Cardiac septum (tissue), 1 donor: ENCODE results near the gene BRD2. TPM values are rescaled to one million over a fixed set of nuclear protein-coding genes. Genes with fewer than 3 reads are reported as not detected.

Experiments used
- DNase-seq: peaks from one replicate; pipeline ENCODE4 v3.0.0-alpha.2; 2020; ENCODE audit warnings: low spot score
- intact Hi-C: fragments of 100-400 bp; cut with DNase I; formaldehyde crosslinking; loops from one replicate; pipeline ENCODE4 v1.14.0; 2022
- total RNA-seq: library from RNA; stranded (reverse); fragmentation: NEBNext Ultra II Directional; extraction: Animal tissue kit (Norgen Biotek cat#: 25700); gene quantifications from one replicate; pipeline ENCODE4 v1.2.1, GENCODE V29; 2021
- donor health status: DM: no; HTN: no; CAD: no.

Gene BRD2
- total RNA-seq, 1 donor from 2014 or later: 88.7 TPM

DNA sequence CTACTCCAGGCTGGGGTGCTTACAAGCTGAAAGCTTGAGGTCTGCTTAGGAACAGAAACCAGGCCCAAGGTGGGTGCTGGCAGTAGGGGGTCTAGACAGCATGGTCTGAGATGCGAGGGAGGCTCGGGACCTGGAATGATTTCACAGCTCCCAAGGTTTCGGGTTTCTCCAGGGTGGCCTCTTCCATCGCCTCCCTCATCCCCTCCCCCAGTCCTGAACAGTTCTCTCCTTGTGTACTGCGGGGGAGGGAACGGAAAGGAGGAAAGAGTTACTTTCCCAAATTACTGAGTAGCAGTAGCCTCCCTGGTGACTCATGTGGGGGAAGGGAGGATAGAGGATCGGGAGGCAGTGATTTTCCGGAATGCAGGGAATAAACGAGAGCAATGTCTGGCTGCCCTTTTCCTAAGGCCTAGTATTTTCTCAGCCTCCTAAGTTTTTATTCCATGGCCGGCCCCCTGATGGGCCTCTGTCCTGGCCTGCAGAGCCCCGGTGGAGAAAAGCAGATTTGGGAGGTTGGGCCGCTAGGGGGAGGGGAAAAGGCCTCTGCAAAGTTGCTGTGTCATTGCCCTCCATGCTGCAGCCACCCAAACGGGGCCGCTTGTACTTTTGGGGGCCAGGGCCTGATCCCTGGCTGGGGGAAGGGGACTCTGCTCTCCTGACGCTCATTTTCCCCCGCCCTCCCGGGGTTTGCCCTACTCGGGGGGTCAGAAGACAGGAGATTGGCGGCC, 1.5 kb downstream of the BRD2 start:
- intact Hi-C loops: loop anchor here (2.0 to 5.0 kb wide), 3 partner anchors 83 to 231 kb away; partner anchors contain the start of genes RXRB, SLC39A7 and TAP1
- peak; percentile 91 for DNase-seq

DNA sequence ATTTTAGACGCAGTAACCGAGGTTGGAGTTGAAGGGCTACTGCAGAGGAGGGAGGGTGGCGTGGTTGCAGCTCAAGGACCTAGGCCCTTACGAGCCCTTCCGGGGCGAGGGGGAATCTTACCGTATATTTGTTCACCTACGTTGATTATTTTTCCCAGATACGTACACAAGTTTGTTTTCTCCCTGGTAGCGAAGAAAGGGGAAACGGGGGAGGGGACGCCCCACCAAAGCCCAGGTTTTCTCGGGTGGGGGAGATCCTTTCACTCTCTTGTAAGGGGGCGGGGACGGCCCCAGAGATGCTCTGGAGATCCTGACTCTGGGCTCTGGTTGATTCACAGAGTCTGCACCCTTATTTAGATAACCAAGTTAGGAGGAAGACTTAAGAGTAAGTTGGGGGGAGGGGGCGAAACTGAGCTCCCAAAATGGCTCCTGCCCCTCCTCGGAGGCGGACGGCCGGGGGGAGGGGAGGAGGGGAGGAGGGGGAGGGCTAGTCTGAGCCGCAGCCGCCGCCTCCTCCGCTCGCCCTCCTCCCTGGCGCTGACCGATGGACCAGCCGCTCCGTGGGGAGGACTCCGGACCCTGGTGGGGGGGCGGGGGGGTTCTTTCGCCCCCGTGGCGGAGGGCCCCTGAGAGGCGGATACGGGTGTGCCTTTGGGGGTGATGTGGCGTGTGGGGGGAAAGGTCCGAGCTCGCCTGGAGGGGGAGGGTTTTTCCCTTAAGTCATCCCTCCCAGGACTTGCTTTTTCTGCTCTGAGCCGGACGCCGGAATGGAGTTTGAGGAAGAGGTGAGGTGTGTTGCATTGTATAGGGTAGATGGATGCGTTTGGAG, 2.2 kb downstream of the BRD2 start:
- DNase-seq: peak; percentile 94
- intact Hi-C loops: loop anchor here (2.0 kb wide), 1 partner anchor 230 kb away; the partner anchor contains the start of genes RXRB and SLC39A7

DNA sequence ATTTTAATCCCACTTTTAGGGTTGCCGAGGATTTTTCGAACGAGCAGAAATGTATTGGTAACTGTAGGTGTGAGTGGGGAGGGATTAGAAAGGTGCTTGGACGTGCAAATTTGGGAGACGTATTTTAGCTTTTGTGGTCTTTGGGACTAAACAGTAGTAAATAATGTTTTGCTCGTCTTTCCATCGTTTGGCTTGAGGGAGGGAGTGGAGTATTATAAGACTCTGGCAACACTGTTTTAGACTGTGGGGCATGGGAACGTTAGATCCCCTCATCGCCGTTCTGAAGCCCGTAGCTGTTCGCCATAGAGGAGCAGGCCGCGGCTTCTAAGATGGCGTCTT, 2.8 kb downstream of the BRD2 start:
- intact Hi-C loops: loop anchor here (2.0 kb wide), 1 partner anchor 230 kb away; the partner anchor contains the start of genes RXRB and SLC39A7

DNA sequence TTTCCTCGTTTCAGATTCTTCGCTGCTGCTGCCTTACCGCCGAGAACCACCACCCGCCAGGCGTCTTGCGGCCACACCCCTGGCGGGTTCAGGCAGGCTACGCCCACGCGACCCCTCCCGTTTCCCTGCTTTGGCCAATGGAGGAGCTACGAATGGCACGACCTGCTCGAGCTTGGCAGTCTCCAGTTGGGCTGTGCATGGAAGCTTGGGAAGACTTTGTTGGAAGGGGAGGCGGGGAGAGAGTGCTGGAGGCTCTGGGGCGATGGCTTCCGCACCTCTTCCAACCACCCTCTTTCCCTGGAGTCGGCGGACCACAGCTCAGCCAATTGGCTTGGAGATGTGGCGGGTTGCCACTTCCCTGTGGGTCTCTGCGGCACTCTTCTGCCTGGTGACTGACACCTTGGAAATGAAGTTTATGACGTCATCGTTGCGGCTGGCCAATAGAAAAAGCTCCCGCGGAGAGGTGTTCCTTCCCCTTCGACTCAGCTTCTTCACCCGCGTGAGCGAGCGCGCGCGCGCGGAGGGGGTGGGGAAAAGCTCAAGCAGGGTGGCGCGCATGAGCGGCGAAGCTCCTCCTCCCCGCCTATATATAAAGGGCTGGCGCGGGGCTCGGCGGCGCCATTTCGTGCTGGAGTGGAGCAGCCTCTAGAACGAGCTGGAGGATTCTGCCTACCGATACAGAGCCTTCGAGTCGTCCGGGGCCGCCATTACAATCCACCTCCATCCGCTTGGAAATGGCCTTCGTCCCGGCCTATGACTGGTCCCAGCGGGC, 3.4 kb downstream of the BRD2 start:
- peak; percentile 100 for DNase-seq
- intact Hi-C loops: loop anchor here (2.0 kb wide), 1 partner anchor 229 kb away; the partner anchor contains the start of genes RXRB and SLC39A7

More for the DNA sequence above, 2.8 kb downstream of the BRD2 start:
- DNase-seq: no peak

DNA sequence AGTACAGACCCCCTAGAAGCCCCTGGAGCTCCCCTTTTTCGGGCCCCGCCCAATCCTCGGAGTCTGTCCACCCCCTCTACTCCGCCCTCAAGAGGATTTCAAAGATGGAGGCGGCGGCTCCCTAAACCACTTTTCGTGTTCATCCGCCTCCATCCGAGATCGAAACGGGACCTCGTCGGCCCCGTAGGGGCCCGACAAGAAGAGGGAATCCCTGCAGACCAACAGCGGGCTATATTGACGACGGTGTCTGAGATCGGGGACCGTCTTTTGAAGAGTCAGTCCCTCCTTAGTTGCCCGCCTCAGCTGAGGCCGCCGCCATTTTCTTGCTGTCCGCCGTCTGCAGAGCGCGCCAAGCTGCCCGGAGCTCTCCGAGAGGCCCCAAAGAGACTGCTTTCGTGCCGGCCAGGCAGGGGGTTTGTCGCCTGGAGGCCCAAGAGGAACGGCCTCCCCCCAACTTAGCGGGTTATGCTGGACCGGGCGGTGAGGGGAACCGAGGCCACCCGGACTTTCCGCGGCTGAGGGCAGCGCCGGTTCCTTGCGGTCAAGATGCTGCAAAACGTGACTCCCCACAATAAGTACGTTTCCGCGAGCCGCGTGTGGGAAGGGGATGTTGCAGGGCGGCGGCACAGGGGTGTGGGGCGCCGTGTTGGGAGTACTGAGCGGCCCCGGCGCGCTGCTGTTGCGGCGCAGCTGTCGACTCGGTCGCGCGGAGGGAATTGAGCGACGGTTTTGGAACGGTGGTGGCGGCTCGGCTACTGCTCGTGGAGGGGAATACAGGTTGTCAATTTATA, 4.2 kb downstream of the BRD2 start:
- intact Hi-C loops: no loop called here
- peak; percentile 87 for DNase-seq

DNA sequence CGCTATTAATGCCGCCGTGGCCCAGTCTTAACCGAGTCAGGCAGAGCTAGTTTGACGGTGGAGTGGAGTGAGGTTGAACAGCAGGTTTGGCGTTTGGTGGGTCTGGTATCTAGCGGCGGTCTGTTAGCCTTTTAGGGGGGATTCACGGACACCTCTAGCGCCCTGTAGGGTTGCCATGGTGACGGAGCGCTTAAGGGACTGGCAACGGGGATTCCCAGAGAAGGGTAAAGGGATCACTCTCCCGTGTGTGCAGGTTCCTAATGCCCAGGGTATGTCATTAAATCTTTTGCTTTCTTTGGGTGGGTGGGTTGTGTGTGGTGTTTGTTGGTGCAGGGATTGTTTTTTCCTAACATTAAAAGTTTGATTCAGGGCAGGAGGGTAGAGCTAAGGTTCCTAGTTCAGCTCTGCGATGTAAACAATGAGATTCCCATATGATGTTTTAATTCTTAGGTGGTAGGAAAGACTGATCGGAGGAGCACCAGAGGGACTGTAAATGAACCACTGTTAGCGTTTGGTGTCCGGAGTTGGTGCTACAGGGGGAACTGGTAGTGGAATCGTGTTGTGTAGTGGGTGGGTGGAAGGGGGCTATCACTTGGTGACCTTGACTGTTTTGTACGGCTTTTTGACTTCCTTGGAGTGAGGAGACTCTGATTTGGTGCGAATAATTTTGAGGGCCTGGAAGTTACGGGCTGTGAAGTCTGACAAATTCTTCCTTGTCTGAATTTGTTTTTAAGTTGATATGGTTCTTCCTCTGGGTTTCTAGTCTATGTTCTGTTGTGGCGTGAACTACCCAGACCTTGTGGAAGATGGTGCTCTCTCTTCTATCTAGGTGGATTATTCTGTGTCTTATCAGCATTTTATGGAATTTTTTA, 5.0 kb downstream of the BRD2 start:
- intact Hi-C loops: no loop called here
- no peak for DNase-seq

DNA sequence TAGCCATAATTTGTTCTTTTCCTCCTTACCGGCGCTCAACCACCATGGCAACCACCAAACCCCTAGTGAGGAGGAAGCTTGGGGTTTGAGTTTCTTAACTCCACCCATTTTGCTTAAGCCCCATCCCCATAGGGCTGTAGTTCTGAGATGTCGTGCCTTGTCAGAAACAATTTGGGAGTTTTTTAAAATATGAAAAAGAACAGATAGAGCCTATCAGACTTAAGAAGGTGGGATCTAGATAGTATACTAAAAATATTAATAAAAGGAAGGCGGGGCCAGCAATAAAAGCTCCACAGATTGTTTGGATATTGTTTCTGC, 5.6 kb downstream of the BRD2 start:
- intact Hi-C loops: no loop called here
- no peak for DNase-seq

DNA sequence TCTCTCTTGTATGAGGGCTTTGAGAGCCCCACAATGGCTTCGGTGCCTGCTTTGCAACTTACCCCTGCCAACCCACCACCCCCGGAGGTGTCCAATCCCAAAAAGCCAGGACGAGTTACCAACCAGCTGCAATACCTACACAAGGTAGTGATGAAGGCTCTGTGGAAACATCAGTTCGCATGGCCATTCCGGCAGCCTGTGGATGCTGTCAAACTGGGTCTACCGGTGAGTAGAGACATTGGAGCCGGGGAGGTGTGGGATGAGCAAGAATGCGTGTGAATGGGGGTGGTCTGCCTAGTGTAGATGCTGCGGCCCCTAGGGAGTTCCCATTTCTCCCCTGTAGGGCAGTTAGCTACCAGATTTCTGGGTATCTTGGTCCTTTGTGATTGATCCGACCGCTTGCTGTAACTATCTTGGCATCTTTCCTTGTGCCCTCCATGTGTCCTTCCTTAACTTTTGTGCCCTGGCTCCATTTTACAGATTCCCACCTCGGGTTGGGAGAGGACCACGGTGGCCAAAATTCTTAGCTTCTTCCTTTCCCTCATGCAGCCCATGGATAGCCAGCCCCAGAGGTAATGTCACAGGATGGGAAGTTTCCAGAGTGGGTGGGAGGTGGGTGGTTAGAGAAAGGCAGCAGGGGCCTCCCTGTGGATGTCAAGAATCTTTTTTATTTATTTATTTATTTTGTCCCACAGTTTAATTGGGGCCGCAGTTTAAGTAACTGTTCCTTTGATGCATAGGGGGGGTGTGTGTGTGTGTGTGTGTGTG, 6.3 kb downstream of the BRD2 start:
- DNase-seq: no peak
- intact Hi-C loops: no loop called here

DNA sequence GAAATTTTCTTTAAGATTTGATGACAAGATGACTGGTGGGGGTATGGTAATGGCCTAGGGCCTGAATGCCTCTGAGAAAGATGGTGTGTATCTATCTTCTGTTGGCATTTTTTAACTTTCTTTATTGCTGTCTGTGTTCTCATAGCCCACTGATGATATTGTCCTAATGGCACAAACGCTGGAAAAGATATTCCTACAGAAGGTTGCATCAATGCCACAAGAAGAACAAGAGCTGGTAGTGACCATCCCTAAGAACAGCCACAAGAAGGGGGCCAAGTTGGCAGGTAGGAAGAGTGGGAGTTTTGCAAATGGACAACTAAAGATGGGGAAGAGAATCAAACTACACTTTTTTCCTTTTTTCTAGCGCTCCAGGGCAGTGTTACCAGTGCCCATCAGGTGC, 7.5 kb downstream of the BRD2 start:
- intact Hi-C loops: no loop called here
- no peak for DNase-seq

DNA sequence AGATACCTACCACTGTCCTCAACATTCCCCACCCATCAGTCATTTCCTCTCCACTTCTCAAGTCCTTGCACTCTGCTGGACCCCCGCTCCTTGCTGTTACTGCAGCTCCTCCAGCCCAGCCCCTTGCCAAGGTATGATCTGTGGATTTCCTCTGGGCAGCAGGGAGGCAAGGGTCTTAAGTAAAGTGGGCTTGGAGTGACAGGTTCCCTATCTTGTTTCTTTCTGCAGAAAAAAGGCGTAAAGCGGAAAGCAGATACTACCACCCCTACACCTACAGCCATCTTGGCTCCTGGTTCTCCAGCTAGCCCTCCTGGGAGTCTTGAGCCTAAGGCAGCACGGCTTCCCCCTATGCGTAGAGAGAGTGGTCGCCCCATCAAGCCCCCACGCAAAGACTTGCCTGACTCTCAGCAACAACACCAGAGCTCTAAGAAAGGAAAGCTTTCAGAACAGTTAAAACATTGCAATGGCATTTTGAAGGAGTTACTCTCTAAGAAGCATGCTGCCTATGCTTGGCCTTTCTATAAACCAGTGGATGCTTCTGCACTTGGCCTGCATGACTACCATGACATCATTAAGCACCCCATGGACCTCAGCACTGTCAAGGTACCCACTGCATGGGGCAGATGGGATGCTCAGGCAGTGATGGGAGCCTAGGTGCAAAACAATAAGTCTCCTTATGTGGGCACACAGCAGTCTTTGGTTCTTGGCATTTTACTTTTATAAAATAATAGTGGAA, 8.1 kb downstream of the BRD2 start:
- no peak for DNase-seq
- intact Hi-C loops: no loop called here

DNA sequence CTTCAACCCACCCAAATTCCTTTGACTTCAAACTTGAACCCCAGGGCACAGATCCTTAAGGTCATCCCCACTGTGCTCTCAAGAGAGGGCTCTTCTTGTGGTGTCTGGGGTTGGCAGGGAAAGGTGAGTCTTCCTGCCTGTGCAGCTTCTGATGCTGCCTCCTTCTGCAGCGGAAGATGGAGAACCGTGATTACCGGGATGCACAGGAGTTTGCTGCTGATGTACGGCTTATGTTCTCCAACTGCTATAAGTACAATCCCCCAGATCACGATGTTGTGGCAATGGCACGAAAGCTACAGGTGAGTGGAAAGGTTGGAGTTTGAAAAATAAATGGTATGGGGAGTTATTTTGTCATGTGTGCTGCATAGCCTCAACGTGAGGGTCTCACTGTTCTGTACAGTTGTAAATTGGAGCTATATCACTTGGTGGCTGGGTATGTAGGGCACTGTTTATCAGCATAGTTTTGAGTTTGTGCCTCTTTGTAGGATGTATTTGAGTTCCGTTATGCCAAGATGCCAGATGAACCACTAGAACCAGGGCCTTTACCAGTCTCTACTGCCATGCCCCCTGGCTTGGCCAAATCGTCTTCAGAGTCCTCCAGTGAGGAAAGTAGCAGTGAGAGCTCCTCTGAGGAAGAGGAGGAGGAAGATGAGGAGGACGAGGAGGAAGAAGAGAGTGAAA, 9.0 kb downstream of the BRD2 start:
- no peak for DNase-seq
- intact Hi-C loops: no loop called here

DNA sequence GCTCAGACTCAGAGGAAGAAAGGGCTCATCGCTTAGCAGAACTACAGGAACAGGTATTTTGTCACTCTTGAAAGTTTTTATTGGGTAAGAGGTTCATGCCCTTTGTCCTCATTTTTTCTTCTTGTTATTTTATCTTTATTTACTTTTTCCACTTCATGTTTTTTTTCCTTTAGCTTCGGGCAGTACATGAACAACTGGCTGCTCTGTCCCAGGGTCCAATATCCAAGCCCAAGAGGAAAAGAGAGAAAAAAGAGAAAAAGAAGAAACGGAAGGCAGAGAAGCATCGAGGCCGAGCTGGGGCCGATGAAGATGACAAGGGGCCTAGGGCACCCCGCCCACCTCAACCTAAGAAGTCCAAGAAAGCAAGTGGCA, 9.5 kb downstream of the BRD2 start:
- DNase-seq: no peak
- intact Hi-C loops: no loop called here

DNA sequence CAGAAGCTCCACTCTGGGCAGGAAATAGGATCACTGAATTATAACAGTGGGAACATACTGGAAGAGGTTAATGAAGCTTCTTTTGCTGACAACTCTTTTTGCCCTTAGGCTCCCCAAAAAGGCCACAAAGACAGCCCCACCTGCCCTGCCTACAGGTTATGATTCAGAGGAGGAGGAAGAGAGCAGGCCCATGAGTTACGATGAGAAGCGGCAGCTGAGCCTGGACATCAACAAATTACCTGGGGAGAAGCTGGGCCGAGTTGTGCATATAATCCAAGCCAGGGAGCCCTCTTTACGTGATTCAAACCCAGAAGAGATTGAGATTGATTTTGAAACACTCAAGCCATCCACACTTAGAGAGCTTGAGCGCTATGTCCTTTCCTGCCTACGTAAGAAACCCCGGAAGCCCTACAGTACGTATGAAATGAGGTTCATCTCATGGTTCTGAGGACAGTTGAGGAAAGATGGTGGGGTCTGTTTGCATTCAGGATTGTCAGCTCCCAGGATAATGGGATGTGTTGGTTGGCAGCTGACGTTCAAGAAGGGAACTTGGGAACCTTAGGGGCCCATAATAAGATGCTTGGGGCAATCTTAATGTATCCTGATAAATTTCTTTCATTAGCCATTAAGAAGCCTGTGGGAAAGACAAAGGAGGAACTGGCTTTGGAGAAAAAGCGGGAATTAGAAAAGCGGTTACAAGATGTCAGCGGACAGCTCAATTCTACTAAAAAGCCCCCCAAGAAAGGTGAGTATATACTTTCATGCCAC, 11.5 kb downstream of the BRD2 start:
- intact Hi-C loops: no loop called here
- no peak for DNase-seq

DNA sequence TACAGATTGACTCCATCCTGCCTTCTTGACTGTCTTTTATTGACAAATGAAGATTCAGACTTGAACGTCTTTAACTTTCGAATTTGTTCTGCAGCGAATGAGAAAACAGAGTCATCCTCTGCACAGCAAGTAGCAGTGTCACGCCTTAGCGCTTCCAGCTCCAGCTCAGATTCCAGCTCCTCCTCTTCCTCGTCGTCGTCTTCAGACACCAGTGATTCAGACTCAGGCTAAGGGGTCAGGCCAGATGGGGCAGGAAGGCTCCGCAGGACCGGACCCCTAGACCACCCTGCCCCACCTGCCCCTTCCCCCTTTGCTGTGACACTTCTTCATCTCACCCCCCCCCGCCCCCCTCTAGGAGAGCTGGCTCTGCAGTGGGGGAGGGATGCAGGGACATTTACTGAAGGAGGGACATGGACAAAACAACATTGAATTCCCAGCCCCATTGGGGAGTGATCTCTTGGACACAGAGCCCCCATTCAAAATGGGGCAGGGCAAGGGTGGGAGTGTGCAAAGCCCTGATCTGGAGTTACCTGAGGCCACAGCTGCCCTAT, 12.2 kb downstream of the BRD2 start:
- intact Hi-C loops: no loop called here
- DNase-seq: no peak

DNA sequence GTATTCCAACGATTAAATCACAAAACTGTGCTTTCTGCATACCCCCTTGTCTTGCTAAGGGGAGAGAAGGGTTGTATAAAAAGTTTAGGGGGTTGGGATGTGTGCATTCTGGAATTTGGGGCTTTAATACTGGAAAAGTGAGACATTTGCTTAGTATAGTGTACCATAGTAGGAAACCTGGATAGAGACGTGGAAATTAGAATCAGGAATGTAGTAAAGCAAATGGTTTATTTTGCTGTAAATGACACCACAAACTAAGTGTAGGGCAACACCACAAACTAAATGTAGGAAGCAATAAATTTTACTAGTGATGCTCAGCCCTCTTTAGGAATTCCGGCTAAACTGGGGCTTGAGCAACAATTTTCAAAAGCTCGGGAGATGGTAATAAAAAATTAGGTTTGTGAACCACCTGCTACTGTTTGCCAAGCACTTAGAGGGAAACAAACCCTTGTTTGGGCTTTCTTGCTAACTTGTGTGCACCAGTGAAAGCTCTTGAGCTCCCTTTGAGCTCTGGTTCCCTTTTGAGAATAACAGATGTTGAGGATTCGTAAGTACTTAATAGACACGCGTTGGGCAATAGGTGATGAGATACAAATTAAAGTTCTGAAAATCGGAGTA, 13.8 kb downstream of the BRD2 start:
- no peak for DNase-seq
- intact Hi-C loops: no loop called here
